Astrocyte of the cerebellum (primary cell): Measurements from ENCODE around the gene ACAP3.

Experiments
- DNase-seq: peaks from one replicate; pipeline ENCODE4 v3.0.0-alpha.2; 2011; ENCODE audit warnings: low read depth
- H3K4me3 ChIP-seq: 2 replicates; pipeline ENCODE4 v1.5.1; 2011; ENCODE audit warnings: mild to moderate bottlenecking, low read depth, low read length, moderate library complexity
- CTCF ChIP-seq: IDR thresholded peaks from 2 replicates; pipeline ENCODE4 v1.5.1; 2012; ENCODE audit warnings: low read length, low read depth, moderate library complexity, mild to moderate bottlenecking; ENCODE audit errors: missing control alignments
- in situ Hi-C: cut with HindIII; loops from 2 replicates; pipeline ENCODE4 v1.10.0; 2017; ENCODE audit warnings: low sequenced_read_pairs

The ACAP3 gene

GRCh38 chr1:1307923-1308755 is at the start of gene ACAP3, which contains the start of gene PUSL1:
Gene ACAP3 (minus strand): TSS chr1:1307930. CDS start chr1:1307815, 115 bp downstream.
Gene PUSL1 (plus strand): TSS chr1:1308597. CDS start chr1:1308644, 47 bp downstream.
- DNase-seq, result peak; percentile 79
- H3K4me3 ChIP-seq, result peak within 1 kb of the TSS; percentile 74
- in situ Hi-C loops, result no loop called here
- TF ChIP-seq CTCF, result no peak

GRCh38 chr1:1356796-1357401 is 49.2 kb upstream of the ACAP3 start:
- DNase-seq, result no peak
- H3K4me3 ChIP-seq, result peak overlapping the region; percentile 87
- TF ChIP-seq CTCF, result no peak
- in situ Hi-C loops, result no loop called here

GRCh38 chr1:1356166-1356795 is 48.6 kb upstream of the ACAP3 start:
- H3K4me3 ChIP-seq, result peak overlapping the region; percentile 87
- in situ Hi-C loops, result no loop called here
- TF ChIP-seq CTCF, result no peak
- no peak for DNase-seq

GRCh38 chr1:1355416-1355815 is 47.7 kb upstream of the ACAP3 start:
- no peak for DNase-seq
- no peak for TF ChIP-seq CTCF
- peak overlapping the region; percentile 87 for H3K4me3 ChIP-seq
- in situ Hi-C loops, result no loop called here

- in situ Hi-C loops, result no loop called here
- no peak for DNase-seq
- TF ChIP-seq CTCF, result no peak
- H3K4me3 ChIP-seq, result peak overlapping the region; percentile 87
Observed at GRCh38 chr1:1354271-1355247, 46.8 kb upstream of the ACAP3 start.
